Upper lobe of left lung (tissue), 6 donors: ENCODE data around the gene CHCHD6. TPM values are rescaled to one million over a fixed set of nuclear protein-coding genes. Genes with fewer than 3 reads are reported as not detected.

Experiments
- ATAC-seq, 2 donors: fragments of 200-7000 bp; cut with Tn5 transposase; one replicate each; pipeline ENCODE4 v1.9.1; 2022; ENCODE audit warnings: mild to moderate bottlenecking in 2 of 2, moderate library complexity in 2 of 2; ENCODE audit not compliant: low FRiP score in 2 of 2
- DNase-seq, 2 donors: peaks; one replicate each; pipeline ENCODE4 v3.0.0-alpha.2; 2019 to 2020
- H3K27ac ChIP-seq, 4 donors: fragments of 200-600 bp; sonication (generic); one replicate each; pipeline ENCODE4 v1.5.1; 2016 to 2019
- H3K27me3 ChIP-seq, 4 donors: fragments of 200-600 bp; sonication (generic); one replicate each; pipeline ENCODE4 v1.5.1; 2017 to 2019
- H3K36me3 ChIP-seq, 4 donors: fragments of 200-600 bp; sonication (generic); one replicate each; pipeline ENCODE4 v1.5.1; 2016 to 2019
- H3K4me1 ChIP-seq, 4 donors: fragments of 200-600 bp; sonication (generic); one replicate each; pipeline ENCODE4 v1.5.1; 2018 to 2019
- H3K4me3 ChIP-seq, 4 donors: fragments of 200-600 bp; sonication (generic); one replicate each; pipeline ENCODE4 v1.5.1; 2017 to 2019; ENCODE audit warnings: mild to moderate bottlenecking in 2 of 4, moderate library complexity in 1 of 4
- H3K9me3 ChIP-seq, 4 donors: fragments of 200-600 bp; sonication (generic); one replicate each; pipeline ENCODE4 v1.5.1; 2018 to 2019
- CTCF ChIP-seq, 6 experiments: fragments of 450-650 bp in 4 of 6; fragments of 200-600 bp in 2 of 6; sonication (generic) in 2 of 6; IDR thresholded peaks; one replicate each; pipeline ENCODE4 v1.5.1; 2016 to 2019; ENCODE audit warnings: antibody characterized with exemption in 6 of 6
- EP300 ChIP-seq, 4 donors: sonication (generic); formaldehyde crosslinking; IDR thresholded peaks; one replicate each; pipeline ENCODE4 v1.5.1; 2017; ENCODE audit warnings: antibody characterized with exemption in 4 of 4, control low read depth in 2 of 4
- POLR2A ChIP-seq, 4 donors: fragments of 450-650 bp; IDR thresholded peaks; one replicate each; pipeline ENCODE4 v1.5.1; 2016 to 2017; ENCODE audit warnings: antibody characterized with exemption in 4 of 4, mild to moderate bottlenecking in 2 of 4
- POLR2AphosphoS5 ChIP-seq, 2 donors: sonication (generic); formaldehyde crosslinking; IDR thresholded peaks; one replicate each; pipeline ENCODE4 v1.5.1; 2017; ENCODE audit warnings: antibody characterized with exemption in 2 of 2
- WGBS, 2 donors: methylation state at CpG; one replicate each; pipeline ENCODE4 v1.1.5; 2017 to 2018; 5-methylcytosine and 5-hydroxymethylcytosine counted together
- total RNA-seq, 6 donors: library from RNA; depleted of rRNA in 4 of 6; stranded (reverse); fragments of >200 nt in 4 of 6; gene quantifications; one replicate each; pipeline versions ENCODE4 v1.1.0 to v1.2.1, GENCODE V29; 2016 to 2021
- donor health status: DM: no; HTN: no; CAD: no; lungs with moderate emphysema.
- donor health status: DM: no; HTN: yes; CAD: no; lungs with severe emphysema.

The CHCHD6 gene
- total RNA-seq, 6 donors from 2014 or later, result 16.6 to 35.6 (median 21.8) TPM

- no peaks in the 10 kb centered on the region for H3K36me3 ChIP-seq
- no peak for TF ChIP-seq CTCF (IDR thresholded peaks at IDR 0.05)
- DNase-seq (peak in 1 of 2 donors; percentile 69), ATAC-seq (peak; percentile 44 to 66)
- H3K9me3 ChIP-seq, result no peaks in the 10 kb centered on the region
- 21 to 25% methylated on average over 22 to 23 of the region's 30 CpGs for WGBS, 2 donors
- H3K4me1 ChIP-seq, result peaks cover 7 to 10% (median 8%) of the 10 kb centered on the region in 4 donors
- H3K4me3 ChIP-seq, result peak overlapping the region in 1 of 4 donors; percentile 11
- peak overlapping the region in 2 of 4 donors; percentile 18 to 44 for H3K27ac ChIP-seq
- H3K27me3 ChIP-seq, result no peaks in the 10 kb centered on the region
These were observed 25.2 kb upstream of the CHCHD6 start for GRCh38 chr3:126678693-126679317.

- 5 to 7% methylated on average over 12 to 17 of the region's 20 CpGs for WGBS, 2 donors
- peak overlapping the region in 2 of 4 donors; percentile 18 to 44 for H3K27ac ChIP-seq
- ATAC-seq (peak; percentile 91 to 92), DNase-seq (peak; percentile 83 to 98)
- peaks cover 7 to 10% (median 8%) of the 10 kb centered on the region in 4 donors for H3K4me1 ChIP-seq
- no peaks in the 10 kb centered on the region for H3K9me3 ChIP-seq
- TF ChIP-seq POLR2AphosphoS5 (IDR thresholded peaks at IDR 0.05) (no peak), CTCF (IDR thresholded peaks at IDR 0.05) (peak; percentile 95 to 98 (median 97))
- H3K27me3 ChIP-seq, result no peaks in the 10 kb centered on the region
- H3K4me3 ChIP-seq, result peak overlapping the region in 1 of 4 donors; percentile 11
- H3K36me3 ChIP-seq, result no peaks in the 10 kb centered on the region
These were observed 24.7 kb upstream of the CHCHD6 start for GRCh38 chr3:126679318-126679751.

- Histone ChIP-seq H3K4me3 (no peak overlapping the region), H3K9me3 (no peaks in the 10 kb centered on the region), H3K27ac (no peak overlapping the region), H3K27me3 (no peaks in the 10 kb centered on the region), H3K4me1 (peaks cover 7 to 10% (median 8%) of the 10 kb centered on the region in 4 donors), H3K36me3 (no peaks in the 10 kb centered on the region)
- TF ChIP-seq EP300 (IDR thresholded peaks at IDR 0.05) (no peak), POLR2A (IDR thresholded peaks at IDR 0.05) (no peak), CTCF (IDR thresholded peaks at IDR 0.05) (no peak), POLR2AphosphoS5 (IDR thresholded peaks at IDR 0.05) (no peak)
- DNase-seq, result no peak
- no peak for ATAC-seq
- 80 to 83% methylated on average over 11 of the region's 11 CpGs for WGBS, 2 donors
These were observed 24.0 kb upstream of the CHCHD6 start for GRCh38 chr3:126679831-126680666.

- no peak for ATAC-seq
- no peaks in the 10 kb centered on the region for H3K27me3 ChIP-seq
- H3K27ac ChIP-seq, result no peak overlapping the region
- TF ChIP-seq CTCF (IDR thresholded peaks at IDR 0.05) (no peak), EP300 (IDR thresholded peaks at IDR 0.05) (no peak), POLR2AphosphoS5 (IDR thresholded peaks at IDR 0.05) (no peak), POLR2A (IDR thresholded peaks at IDR 0.05) (no peak)
- no peaks in the 10 kb centered on the region for H3K9me3 ChIP-seq
- peaks cover 7 to 10% (median 8%) of the 10 kb centered on the region in 4 donors for H3K4me1 ChIP-seq
- no peaks in the 10 kb centered on the region for H3K36me3 ChIP-seq
- DNase-seq, result no peak
- 81 to 82% methylated on average over 4 of the region's 4 CpGs for WGBS, 2 donors
- no peak overlapping the region for H3K4me3 ChIP-seq
These were observed 23.4 kb upstream of the CHCHD6 start for GRCh38 chr3:126680667-126681055.
